HAP-1 (cell line): Measurements from ENCODE around the gene GNB2.
"Not testable (repeated sequence)": the region's sequence is repeated elsewhere in the genome, so short reads cannot be mapped to it uniquely, and the experiment has no call there.

Source experiments
- DNase-seq, 2 experiments: peaks; one replicate each; pipeline ENCODE4 v3.0.0-alpha.2; 2016 to 2020; ENCODE audit warnings: low spot score in 2 of 2
- H3K27me3 ChIP-seq: fragments of 250-450 bp; sonication (Bioruptor Pico); 2 replicates; pipeline ENCODE4 v1.5.1; 2020; ENCODE audit warnings: low read depth, mild to moderate bottlenecking, moderate library complexity
- H3K36me3 ChIP-seq: fragments of 250-450 bp; sonication (Bioruptor Pico); replicated peaks from 2 replicates; pipeline ENCODE4 v1.5.1; 2020; ENCODE audit warnings: mild to moderate bottlenecking
- H3K4me1 ChIP-seq: fragments of 250-450 bp; sonication (Bioruptor Pico); 2 replicates; pipeline ENCODE4 v1.5.1; 2020; ENCODE audit warnings: mild to moderate bottlenecking
- H3K4me3 ChIP-seq: fragments of 250-450 bp; sonication (Bioruptor Pico); 2 replicates; pipeline ENCODE4 v1.5.1; 2020; ENCODE audit warnings: mild to moderate bottlenecking, moderate library complexity
- H3K9me3 ChIP-seq: fragments of 250-450 bp; sonication (Bioruptor Pico); 2 replicates; pipeline ENCODE4 v1.5.1; 2020; ENCODE audit warnings: mild to moderate bottlenecking, moderate library complexity
- in situ Hi-C: fragments of 300-500 bp; cut with MboI; formaldehyde crosslinking; loops from 3 replicates; pipeline ENCODE4 v1.14.3; 2020; ENCODE audit warnings: low sequenced_read_pairs, inconsistent platforms, mixed read lengths

GNB2 gene

GRCh38 chr7:100711369-100711768 is 37.8 kb downstream of the GNB2 start:
- in situ Hi-C loops = no loop called here

GRCh38 chr7:100714725-100715124 is 41.2 kb downstream of the GNB2 start:
- in situ Hi-C loops = no loop called here
- Histone ChIP-seq H3K9me3 (no peaks in the 10 kb centered on the region; the same call in 1 of the 2 replicates), H3K4me1 (no peaks in the 10 kb centered on the region), H3K36me3 (no peaks in the 10 kb centered on the region), H3K4me3 (no peak overlapping the region), H3K27me3 (no peaks in the 10 kb centered on the region)
- no peak for DNase-seq

More at GRCh38 chr7:100711369-100711768, 37.8 kb downstream of the GNB2 start:
- Histone ChIP-seq H3K4me3 (no peak overlapping the region), H3K9me3 (no peaks in the 10 kb centered on the region), H3K36me3 (peaks cover 20% of the 10 kb centered on the region), H3K27me3 (no peaks in the 10 kb centered on the region), H3K4me1 (peaks cover 6% of the 10 kb centered on the region)
- DNase-seq = no peak

- H3K9me3 ChIP-seq, H3K27me3 ChIP-seq, H3K4me1 ChIP-seq, in situ Hi-C loops, H3K36me3 ChIP-seq, DNase-seq, H3K4me3 ChIP-seq: not testable (repeated sequence)
Observed at GRCh38 chr7:100717073-100717472, 43.5 kb downstream of the GNB2 start.

DNA sequence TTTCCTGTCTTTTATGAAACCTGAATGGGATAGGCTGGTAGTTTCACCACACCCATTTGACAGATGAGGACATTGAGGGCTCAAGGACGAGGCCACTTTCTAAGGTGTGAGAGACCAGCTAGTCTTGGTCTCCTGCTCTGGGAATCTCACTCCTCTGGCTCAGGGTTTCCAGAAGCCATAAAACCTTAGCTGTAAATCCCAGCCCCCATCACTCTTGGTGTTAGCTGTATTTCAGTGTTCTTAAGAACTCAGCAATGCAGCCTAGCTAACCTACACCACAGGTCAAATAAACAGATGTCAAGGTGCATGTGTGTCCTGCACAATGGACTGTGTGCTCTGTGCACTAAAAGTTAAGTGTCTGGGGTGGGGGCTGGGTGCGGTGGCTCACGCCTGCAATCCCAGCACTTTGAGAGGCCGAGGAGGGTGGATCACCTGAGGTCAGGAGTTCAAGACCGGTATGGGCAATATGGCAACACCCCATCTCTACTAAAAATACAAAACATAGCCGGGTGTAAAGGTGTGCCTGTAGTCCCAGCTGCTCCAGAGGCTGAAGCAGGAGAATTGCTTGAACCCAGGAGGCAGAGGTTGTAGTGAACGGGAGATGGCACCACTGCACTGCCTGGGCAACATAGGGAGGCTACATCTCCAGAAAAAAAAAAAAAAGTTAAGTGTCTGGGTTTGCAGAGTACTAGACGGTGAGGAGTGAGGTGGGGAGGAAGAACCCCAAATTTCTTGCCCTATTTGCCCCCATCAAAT is 46.2 kb downstream of the GNB2 start:
- H3K4me3 ChIP-seq = no peak overlapping the region
- H3K36me3 ChIP-seq = no peaks in the 10 kb centered on the region
- H3K9me3 ChIP-seq = no peaks in the 10 kb centered on the region; the same call in 1 of the 2 replicates
- peaks cover 4% of the 10 kb centered on the region; the same call in 1 of the 2 replicates for H3K27me3 ChIP-seq
- in situ Hi-C loops = no loop called here
- no peaks in the 10 kb centered on the region for H3K4me1 ChIP-seq
- no peak for DNase-seq

GRCh38 chr7:100720279-100720670 is 46.7 kb downstream of the GNB2 start, which contains the start of gene EPO:
Gene EPO, plus strand, starts transcription at chr7:100720468. Its CDS starts 513 bp downstream, at chr7:100720981.
- Histone ChIP-seq H3K9me3 (no peaks in the 10 kb centered on the region; the same call in 1 of the 2 replicates), H3K4me3 (no peak within 1 kb of the TSS), H3K4me1 (no peaks in the 10 kb centered on the region), H3K27me3 (peaks cover 4% of the 10 kb centered on the region; the same call in 1 of the 2 replicates), H3K36me3 (no peaks in the 10 kb centered on the region)
- DNase-seq = no peak
- in situ Hi-C loops = no loop called here

GRCh38 chr7:100720671-100721504 is 47.3 kb downstream of the GNB2 start:
- no peak overlapping the region for H3K4me3 ChIP-seq
- H3K27me3 ChIP-seq = peaks cover 4% of the 10 kb centered on the region; the same call in 1 of the 2 replicates
- no peaks in the 10 kb centered on the region for H3K36me3 ChIP-seq
- no peaks in the 10 kb centered on the region; the same call in 1 of the 2 replicates for H3K9me3 ChIP-seq
- peaks cover 5% of the 10 kb centered on the region; the same call in 1 of the 2 replicates for H3K4me1 ChIP-seq
- in situ Hi-C loops = no loop called here
- DNase-seq = no peak

- in situ Hi-C loops = no loop called here
- H3K9me3 ChIP-seq = no peaks in the 10 kb centered on the region; the same call in 1 of the 2 replicates
- H3K27me3 ChIP-seq = peaks cover 4% of the 10 kb centered on the region; the same call in 1 of the 2 replicates
- H3K4me3 ChIP-seq = no peak overlapping the region
- peaks cover 5% of the 10 kb centered on the region; the same call in 1 of the 2 replicates for H3K4me1 ChIP-seq
- no peak for DNase-seq
- H3K36me3 ChIP-seq = no peaks in the 10 kb centered on the region
Observed at GRCh38 chr7:100721505-100721812, 47.9 kb downstream of the GNB2 start.

DNA sequence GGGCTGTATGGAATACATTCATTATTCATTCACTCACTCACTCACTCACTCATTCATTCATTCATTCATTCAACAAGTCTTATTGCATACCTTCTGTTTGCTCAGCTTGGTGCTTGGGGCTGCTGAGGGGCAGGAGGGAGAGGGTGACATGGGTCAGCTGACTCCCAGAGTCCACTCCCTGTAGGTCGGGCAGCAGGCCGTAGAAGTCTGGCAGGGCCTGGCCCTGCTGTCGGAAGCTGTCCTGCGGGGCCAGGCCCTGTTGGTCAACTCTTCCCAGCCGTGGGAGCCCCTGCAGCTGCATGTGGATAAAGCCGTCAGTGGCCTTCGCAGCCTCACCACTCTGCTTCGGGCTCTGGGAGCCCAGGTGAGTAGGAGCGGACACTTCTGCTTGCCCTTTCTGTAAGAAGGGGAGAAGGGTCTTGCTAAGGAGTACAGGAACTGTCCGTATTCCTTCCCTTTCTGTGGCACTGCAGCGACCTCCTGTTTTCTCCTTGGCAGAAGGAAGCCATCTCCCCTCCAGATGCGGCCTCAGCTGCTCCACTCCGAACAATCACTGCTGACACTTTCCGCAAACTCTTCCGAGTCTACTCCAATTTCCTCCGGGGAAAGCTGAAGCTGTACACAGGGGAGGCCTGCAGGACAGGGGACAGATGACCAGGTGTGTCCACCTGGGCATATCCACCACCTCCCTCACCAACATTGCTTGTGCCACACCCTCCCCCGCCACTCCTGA is 49.1 kb downstream of the GNB2 start:
- Histone ChIP-seq H3K36me3 (no peaks in the 10 kb centered on the region), H3K4me3 (no peak overlapping the region), H3K9me3 (no peaks in the 10 kb centered on the region; the same call in 1 of the 2 replicates), H3K4me1 (peaks cover 5% of the 10 kb centered on the region; the same call in 1 of the 2 replicates), H3K27me3 (peaks cover 4% of the 10 kb centered on the region; the same call in 1 of the 2 replicates)
- no peak for DNase-seq
- in situ Hi-C loops = no loop called here

- in situ Hi-C loops = no loop called here
- Histone ChIP-seq H3K27me3 (peaks cover 4% of the 10 kb centered on the region; the same call in 1 of the 2 replicates), H3K9me3 (no peaks in the 10 kb centered on the region), H3K36me3 (no peaks in the 10 kb centered on the region), H3K4me1 (peaks cover 5% of the 10 kb centered on the region; the same call in 1 of the 2 replicates), H3K4me3 (no peak overlapping the region)
- no peak for DNase-seq
Observed at GRCh38 chr7:100723732-100724275, 50.3 kb downstream of the GNB2 start.

GRCh38 chr7:100724364-100724763 is 50.8 kb downstream of the GNB2 start:
- H3K4me3 ChIP-seq, H3K9me3 ChIP-seq, in situ Hi-C loops, H3K36me3 ChIP-seq, H3K4me1 ChIP-seq, DNase-seq, H3K27me3 ChIP-seq: not testable (repeated sequence)

GRCh38 chr7:100726996-100727761 is 53.6 kb downstream of the GNB2 start:
- no peaks in the 10 kb centered on the region; the same call in 1 of the 2 replicates for H3K27me3 ChIP-seq
- peaks cover 5% of the 10 kb centered on the region; the same call in 1 of the 2 replicates for H3K4me1 ChIP-seq
- H3K36me3 ChIP-seq = no peaks in the 10 kb centered on the region
- no peak for DNase-seq
- no peak overlapping the region for H3K4me3 ChIP-seq
- H3K9me3 ChIP-seq = no peaks in the 10 kb centered on the region
- in situ Hi-C loops = no loop called here

- Histone ChIP-seq H3K4me1 (peaks cover 5% of the 10 kb centered on the region; the same call in 1 of the 2 replicates), H3K4me3 (no peak overlapping the region), H3K36me3 (no peaks in the 10 kb centered on the region), H3K9me3 (no peaks in the 10 kb centered on the region), H3K27me3 (peaks cover 3% of the 10 kb centered on the region)
- in situ Hi-C loops = no loop called here
- DNase-seq = no peak
Observed at GRCh38 chr7:100728196-100728595, 54.7 kb downstream of the GNB2 start.
